WI38 (cell line): ENCODE data around the gene CSH1.
"Not testable (repeated sequence)": the region's sequence is repeated elsewhere in the genome, so short reads cannot be mapped to it uniquely, and the experiment has no call there.

ENCODE experiments used
- H3K4me3 ChIP-seq: 2 replicates; pipeline ENCODE4 v1.5.1; 2011; ENCODE audit warnings: low read depth, mild to moderate bottlenecking, control low read depth, low read length
- CTCF ChIP-seq: IDR thresholded peaks from 2 replicates; pipeline ENCODE4 v1.5.1; 2012; ENCODE audit warnings: low read depth, mild to moderate bottlenecking, control low read depth, low read length

The CSH1 gene

GRCh38 chr17:63927464-63928171 lies 31.2 kb upstream of the CSH1 start:
- no peak for TF ChIP-seq CTCF
- H3K4me3 ChIP-seq: no peak overlapping the region

GRCh38 chr17:63926164-63926563 lies 29.8 kb upstream of the CSH1 start:
- TF ChIP-seq CTCF: no peak
- no peak overlapping the region for H3K4me3 ChIP-seq

GRCh38 chr17:63925615-63926014 lies 29.2 kb upstream of the CSH1 start:
- no peak for TF ChIP-seq CTCF
- no peak overlapping the region for H3K4me3 ChIP-seq

- not testable (repeated sequence) for H3K4me3 ChIP-seq
These were observed 26.0 kb upstream of the CSH1 start for GRCh38 chr17:63922402-63922801.

GRCh38 chr17:63920779-63921178 lies 24.4 kb upstream of the CSH1 start:
- not testable (repeated sequence) for H3K4me3 ChIP-seq

GRCh38 chr17:63920050-63920449 lies 23.7 kb upstream of the CSH1 start:
- H3K4me3 ChIP-seq: not testable (repeated sequence)

GRCh38 chr17:63919311-63919723 lies 22.9 kb upstream of the CSH1 start:
- TF ChIP-seq CTCF: peak; percentile 98
- no peak overlapping the region for H3K4me3 ChIP-seq

- H3K4me3 ChIP-seq: not testable (repeated sequence)
These were observed 22.5 kb upstream of the CSH1 start, which contains the start of gene GH1 for GRCh38 chr17:63918789-63919305. TSS of gene GH1 (minus strand) at chr17:63918839. CDS start at chr17:63918776, 63 bp downstream.

- no peak for TF ChIP-seq CTCF
- H3K4me3 ChIP-seq: no peak overlapping the region
These were observed 21.9 kb upstream of the CSH1 start for GRCh38 chr17:63918305-63918704.
